Transverse colon (tissue), 4 donors: ENCODE data around the gene SRL. TPM values are rescaled to one million over a fixed set of nuclear protein-coding genes. Genes with fewer than 3 reads are reported as not detected.
"Not testable (repeated sequence)": the region's sequence is repeated elsewhere in the genome, so short reads cannot be mapped to it uniquely, and the experiment has no call there.

Source experiments
- DNase-seq: peaks from one replicate; pipeline ENCODE4 v3.0.0-alpha.2; 2019
- H3K27ac ChIP-seq, 4 donors: fragments of 200-600 bp; sonication (generic); 2 replicates each; pipeline ENCODE4 v1.5.1; 2016 to 2018; ENCODE audit warnings: inconsistent platforms in 4 of 4
- H3K27me3 ChIP-seq: fragments of 200-600 bp; sonication (generic); 2 replicates; pipeline ENCODE4 v1.5.1; 2017; ENCODE audit warnings: inconsistent platforms
- H3K36me3 ChIP-seq, 4 donors: fragments of 200-600 bp; sonication (generic); 2 replicates each; pipeline ENCODE4 v1.5.1; 2017 to 2019; ENCODE audit warnings: inconsistent platforms in 4 of 4
- H3K4me1 ChIP-seq, 4 donors: fragments of 200-600 bp; sonication (generic); 2 replicates each; pipeline ENCODE4 v1.5.1; 2017 to 2020; ENCODE audit warnings: inconsistent platforms in 4 of 4
- H3K4me3 ChIP-seq, 4 donors: fragments of 200-600 bp; sonication (generic); 1 replicate in 1 of 4; 2 replicates in 3 of 4; pipeline versions ENCODE4 v1.5.1 to v1.6.1; 2017 to 2019; ENCODE audit warnings: inconsistent platforms in 4 of 4
- H3K9me3 ChIP-seq, 2 donors: fragments of 200-600 bp; sonication (generic); 2 replicates each; pipeline ENCODE4 v1.5.1; 2017 to 2019; ENCODE audit warnings: inconsistent platforms in 2 of 2
- CTCF ChIP-seq, 5 experiments: fragments of 200-600 bp in 3 of 5; fragments of 450-650 bp in 2 of 5; sonication (generic) in 3 of 5; IDR thresholded peaks; 1 replicate in 2 of 5; 2 replicates in 3 of 5; pipeline ENCODE4 v1.5.1; 2016 to 2017; ENCODE audit warnings: antibody characterized with exemption in 5 of 5, inconsistent platforms in 3 of 5, mild to moderate bottlenecking in 2 of 5, moderate library complexity in 1 of 5
- EP300 ChIP-seq: sonication (generic); formaldehyde crosslinking; IDR thresholded peaks from one replicate; pipeline ENCODE4 v1.6.1; 2017; ENCODE audit warnings: antibody characterized with exemption, low read depth
- POLR2A ChIP-seq: fragments of 450-650 bp; IDR thresholded peaks from one replicate; pipeline ENCODE4 v1.6.1; 2016; ENCODE audit warnings: antibody characterized with exemption, mild to moderate bottlenecking, moderate library complexity
- POLR2AphosphoS5 ChIP-seq, 3 donors: sonication (generic); formaldehyde crosslinking; IDR thresholded peaks; one replicate each; pipeline ENCODE4 v1.6.1; 2016; ENCODE audit warnings: antibody characterized with exemption in 3 of 3
- WGBS, 2 donors: methylation state at CpG; one replicate each; pipeline ENCODE4 v1.1.5; 2018; ENCODE audit warnings: low coverage in 1 of 2; 5-methylcytosine and 5-hydroxymethylcytosine counted together
- in situ Hi-C, 4 donors: fragments of 200-750 bp; cut with MboI; loops; one replicate each; pipeline versions ENCODE4 v1.15.0 to v1.15.1; 2017; ENCODE audit warnings: low sequenced_read_pairs in 3 of 4, low pct_ligation_motif_present in 1 of 4, low pct_unique_long_range_greater_than_20kb in 1 of 4
- intact Hi-C: fragments of 100-400 bp; cut with DNase I; formaldehyde crosslinking; loops from one replicate; pipeline ENCODE4 v1.15.1; 2023; ENCODE audit warnings: low total_unique reads
- total RNA-seq, 4 donors: library from RNA; depleted of rRNA; stranded (reverse); fragments of >200 nt; gene quantifications; one replicate each; pipeline ENCODE4 v1.1.0, GENCODE V29; 2016

SRL gene
- total RNA-seq, 4 donors from 2014 or later = 0.32 to 0.68 TPM; not detected in 2

DNA sequence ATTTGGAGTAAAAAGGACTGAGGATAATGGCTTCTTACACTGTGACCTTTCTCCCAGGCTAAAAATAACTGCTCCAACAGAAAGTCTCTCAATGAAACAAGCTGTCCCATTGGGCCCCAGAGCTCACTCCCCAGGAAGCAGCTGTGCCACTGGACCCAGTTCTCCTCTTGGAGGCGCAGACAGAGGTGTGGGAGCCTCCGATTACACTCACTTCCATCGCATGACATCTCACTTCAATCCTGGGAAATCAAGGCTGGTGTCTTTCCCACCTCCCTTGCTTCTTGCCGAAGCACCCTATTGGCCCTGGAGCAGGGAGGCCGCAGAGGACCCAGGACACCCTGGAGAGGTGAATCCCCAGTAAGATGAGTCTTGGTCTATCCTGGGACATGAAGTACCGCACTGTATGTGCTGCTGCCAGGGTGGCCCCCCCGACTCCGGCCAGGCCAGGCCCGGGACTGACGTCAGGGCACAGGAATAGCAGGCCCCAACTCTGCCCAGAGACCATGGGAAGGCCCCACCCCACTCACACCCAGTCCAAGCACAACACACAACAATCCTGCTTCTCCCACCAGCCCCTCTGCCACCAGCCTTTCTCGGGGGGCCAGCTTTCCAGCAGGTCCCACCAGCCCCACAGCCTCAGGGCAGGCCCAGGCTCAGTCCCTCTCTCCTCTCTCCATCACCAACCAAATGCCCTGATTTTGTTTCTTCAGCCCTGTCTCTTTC, 29.5 kb downstream of the SRL start:
- Histone ChIP-seq H3K36me3 (no peaks in the 10 kb centered on the region), H3K4me1 (peaks cover 0 to 12% (median 4%) of the 10 kb centered on the region in 4 donors), H3K4me3 (no peak overlapping the region), H3K9me3 (no peaks in the 10 kb centered on the region), H3K27ac (peak overlapping the region in 2 of 4 donors; percentile 17 to 19), H3K27me3 (no peaks in the 10 kb centered on the region)
- DNase-seq = no peak
- TF ChIP-seq CTCF (IDR thresholded peaks at IDR 0.05) = no peak
- TF ChIP-seq EP300 = peak; percentile 31
- in situ Hi-C loops (no loop called here), intact Hi-C loops (no loop called here)
- WGBS, 2 donors = 86 to 100% methylated on average over 1 to 10 of the region's 11 CpGs

- in situ Hi-C loops, intact Hi-C loops, H3K27me3 ChIP-seq, H3K9me3 ChIP-seq, H3K27ac ChIP-seq, H3K36me3 ChIP-seq, DNase-seq, H3K4me3 ChIP-seq: not testable (repeated sequence)
- H3K4me1 ChIP-seq = peaks cover 0 to 11% (median 1%) of the 10 kb centered on the region in 4 donors
- WGBS, 2 donors = 93 to 97% methylated on average over 22 of the region's 22 CpGs
Observed at GRCh38 chr16:4211445-4212210, 30.3 kb downstream of the SRL start.

DNA sequence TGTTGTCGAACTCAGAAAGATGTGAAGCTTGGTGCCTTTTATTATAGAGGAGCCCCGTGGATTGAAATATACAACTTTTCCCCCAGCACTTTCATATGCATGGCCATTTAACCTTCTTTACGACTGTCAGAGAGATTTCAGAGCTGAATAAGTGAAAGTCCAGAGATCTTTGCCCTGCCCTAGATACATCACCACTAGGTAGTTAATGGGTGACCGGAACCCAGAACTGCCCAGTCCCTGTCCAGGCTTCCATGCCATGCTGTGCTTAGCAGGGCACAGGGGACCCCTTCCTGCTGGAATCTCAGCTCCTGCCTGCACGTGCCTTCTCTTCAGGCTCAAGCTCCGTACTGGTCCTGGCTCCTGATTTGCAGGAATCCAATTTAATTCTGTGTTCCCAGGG, 32.2 kb downstream of the SRL start:
- Histone ChIP-seq H3K27ac (no peak overlapping the region), H3K4me3 (no peak overlapping the region), H3K27me3 (no peaks in the 10 kb centered on the region), H3K9me3 (no peaks in the 10 kb centered on the region), H3K4me1 (peaks cover 0 to 11% (median 1%) of the 10 kb centered on the region in 4 donors), H3K36me3 (no peaks in the 10 kb centered on the region)
- intact Hi-C loops = loop anchor here (10.0 kb wide), 1 partner anchor 125 kb away; no protein-coding TSS in a partner anchor
- no peak for DNase-seq
- in situ Hi-C loops = no loop called here
- TF ChIP-seq POLR2AphosphoS5 (IDR thresholded peaks at IDR 0.05) = no peak
- TF ChIP-seq POLR2A = no peak
- no peak for TF ChIP-seq CTCF (IDR thresholded peaks at IDR 0.05)
- no peak for TF ChIP-seq EP300
- WGBS, 2 donors = 48 to 67% methylated on average over 3 to 6 of the region's 6 CpGs

- Histone ChIP-seq H3K27ac (no peak overlapping the region), H3K4me1 (peaks cover 0 to 3% (median 0%) of the 10 kb centered on the region in 4 donors), H3K36me3 (no peaks in the 10 kb centered on the region), H3K4me3 (no peak overlapping the region), H3K9me3 (no peaks in the 10 kb centered on the region), H3K27me3 (no peaks in the 10 kb centered on the region)
- no peak for DNase-seq
- TF ChIP-seq POLR2A (no peak), CTCF (IDR thresholded peaks at IDR 0.05) (no peak), EP300 (no peak), POLR2AphosphoS5 (IDR thresholded peaks at IDR 0.05) (no peak)
- intact Hi-C loops (loop anchor here (10.0 kb wide), 1 partner anchor 126 kb away; no protein-coding TSS in a partner anchor), in situ Hi-C loops (no loop called here)
- 72% methylated on average over 14 of the region's 14 CpGs; no CpG with 5 or more reads in 1 of the 2 donors for WGBS, 2 donors
Observed at GRCh38 chr16:4208341-4208751, 33.5 kb downstream of the SRL start.
